COLO668 (cell line): Measurements from ENCODE around the gene PARD3B.

ENCODE experiments used
- DNase-seq: peaks from one replicate; lab custom pipeline; 2025; ENCODE audit not compliant: unreplicated experiment; lab: John Stamatoyannopoulos, UW

PARD3B gene

GRCh38 chr2:204647626-204648025, 102.4 kb downstream of the PARD3B start:
- DNase-seq, result no peak

GRCh38 chr2:204650611-204651010, 105.3 kb downstream of the PARD3B start:
- no peak for DNase-seq

GRCh38 chr2:204652063-204652462, 106.8 kb downstream of the PARD3B start:
- DNase-seq, result no peak

- no peak for DNase-seq
Measured at GRCh38 chr2:204654669-204655068, 109.4 kb downstream of the PARD3B start.

- DNase-seq, result no peak
Measured at GRCh38 chr2:204655101-204655500, 109.8 kb downstream of the PARD3B start.

- no peak for DNase-seq
Measured at GRCh38 chr2:204655626-204656025, 110.4 kb downstream of the PARD3B start.

GRCh38 chr2:204657024-204657423, 111.7 kb downstream of the PARD3B start:
- DNase-seq, result no peak

GRCh38 chr2:204662956-204663355, 117.7 kb downstream of the PARD3B start:
- no peak for DNase-seq

GRCh38 chr2:204663816-204664425, 118.6 kb downstream of the PARD3B start:
- no peak for DNase-seq

GRCh38 chr2:204664708-204665121, 119.4 kb downstream of the PARD3B start:
- no peak for DNase-seq

- no peak for DNase-seq
Measured at GRCh38 chr2:204665207-204665606, 119.9 kb downstream of the PARD3B start.

- no peak for DNase-seq
Measured at GRCh38 chr2:204665771-204666170, 120.5 kb downstream of the PARD3B start.

GRCh38 chr2:204667990-204668389, 122.7 kb downstream of the PARD3B start:
- no peak for DNase-seq

GRCh38 chr2:204669382-204669781, 124.1 kb downstream of the PARD3B start:
- no peak for DNase-seq

- no peak for DNase-seq
Measured at GRCh38 chr2:204670124-204670523, 124.8 kb downstream of the PARD3B start.

- DNase-seq, result no peak
Measured at GRCh38 chr2:204670756-204671155, 125.5 kb downstream of the PARD3B start.

GRCh38 chr2:204672772-204673171, 127.5 kb downstream of the PARD3B start:
- DNase-seq, result no peak

- DNase-seq, result no peak
Measured at GRCh38 chr2:204673877-204674276, 128.6 kb downstream of the PARD3B start.

GRCh38 chr2:204678031-204678430, 132.8 kb downstream of the PARD3B start:
- no peak for DNase-seq

- no peak for DNase-seq
Measured at GRCh38 chr2:204680576-204680975, 135.3 kb downstream of the PARD3B start.

GRCh38 chr2:204681412-204681811, 136.1 kb downstream of the PARD3B start:
- DNase-seq, result no peak

GRCh38 chr2:204683384-204683783, 138.1 kb downstream of the PARD3B start:
- no peak for DNase-seq

- DNase-seq, result no peak
Measured at GRCh38 chr2:204686406-204686805, 141.1 kb downstream of the PARD3B start.
